ENCODE results near the gene TGFBR3.

GRCh38 chr1:91804546-91805023, 81.4 kb downstream of the TGFBR3 start:
- TF ChIP-seq CTCF (IDR thresholded peaks at IDR 0.05 in 4 of 5, conservative IDR thresholded peaks at IDR 0.05 in 1 of 5) (no peak), POLR2A (IDR thresholded peaks at IDR 0.05) (no peak)

Measured in gastrocnemius medialis (tissue), 4 donors.